ENCODE data around the gene SRPRB.

The SRPRB gene

DNA sequence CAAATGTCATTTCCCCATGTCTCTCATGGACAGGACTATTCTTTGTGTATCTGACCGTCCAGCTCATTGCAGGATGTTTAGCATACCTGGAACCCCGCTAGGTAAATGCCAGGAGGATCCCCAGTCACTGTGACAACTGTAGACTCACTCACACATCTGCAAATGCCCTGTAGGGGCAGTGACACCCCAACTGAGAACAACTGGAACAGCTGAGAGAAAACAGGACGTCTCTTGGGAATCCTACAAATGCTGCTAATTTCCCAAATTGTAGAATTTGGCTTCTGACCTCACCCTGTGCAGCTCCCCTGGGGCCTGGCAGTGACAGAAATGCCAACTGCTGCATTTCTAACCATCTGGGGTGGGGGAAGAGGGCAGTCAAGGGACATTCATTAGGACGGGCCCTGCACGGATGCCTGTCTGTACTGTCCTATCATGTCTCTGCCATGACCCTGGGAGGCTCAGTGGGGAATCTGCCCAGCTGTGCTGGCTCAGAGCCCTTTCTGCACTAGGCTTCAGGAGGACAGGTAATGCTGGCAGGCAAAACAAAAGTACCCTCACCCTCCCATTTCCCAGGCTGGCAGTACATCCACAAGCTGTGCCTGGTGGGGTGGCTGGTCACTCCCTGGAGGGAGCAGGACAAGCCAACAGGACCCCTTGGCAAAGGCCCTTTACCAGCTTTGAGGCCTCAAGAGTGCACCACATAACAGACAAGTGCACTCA is 59.7 kb downstream of the SRPRB start:
- Histone ChIP-seq H3K27ac (ENCODE audit: low read depth, low read length) (no peak overlapping the region), H3K9me3 (ENCODE audit: insufficient read depth, low read depth, low read length) (no peaks in the 10 kb centered on the region), H4K8ac (ENCODE audit: low read depth, low read length) (no peak overlapping the region), H3K23ac (ENCODE audit: low read length) (no peak overlapping the region), H3K27me3 (ENCODE audit: insufficient read depth, low read length) (no peaks in the 10 kb centered on the region), H3K18ac (ENCODE audit: low read length) (no peak overlapping the region), H3K79me1 (ENCODE audit: low read length) (no peaks in the 10 kb centered on the region), H2AFZ (ENCODE audit: insufficient read depth, low read length, poor library complexity) (no peak overlapping the region), H3K9ac (ENCODE audit: low read length) (no peak overlapping the region), H3K36me3 (ENCODE audit: control insufficient read depth in 1 of 2, insufficient read depth in 2 of 2, low read length in 2 of 2) (no peaks in the 10 kb centered on the region), H2AK5ac (ENCODE audit: low read length) (no peak overlapping the region), H3K4ac (ENCODE audit: low read depth, low read length) (no peak overlapping the region), H4K91ac (ENCODE audit: low read depth, low read length) (no peak overlapping the region), H4K12ac (ENCODE audit: low read depth, low read length) (no peak overlapping the region), H2BK12ac (ENCODE audit: low read length) (no peak overlapping the region), H3K79me2 (ENCODE audit: control insufficient read depth, insufficient read depth, low read length, poor library complexity) (no peaks in the 10 kb centered on the region), H3K14ac (ENCODE audit: low read length) (no peak overlapping the region), H3K4me2 (ENCODE audit: low read length) (no peak overlapping the region), H2BK5ac (ENCODE audit: low read depth, low read length, poor library complexity) (no peak overlapping the region), H3K4me3 (ENCODE audit: low read depth, low read length) (no peak overlapping the region), H3K4me1 (ENCODE audit: control insufficient read depth in 1 of 2, insufficient read depth in 2 of 2, low read length in 2 of 2) (no peaks in the 10 kb centered on the region), H2BK120ac (ENCODE audit: insufficient read depth, low read length, poor library complexity) (no peak overlapping the region)
- no peak for DNase-seq
- no CpG with 5 or more reads among the region's 5 CpGs for WGBS (ENCODE audit: extremely low coverage, insufficient coverage, insufficient read length)

DNA sequence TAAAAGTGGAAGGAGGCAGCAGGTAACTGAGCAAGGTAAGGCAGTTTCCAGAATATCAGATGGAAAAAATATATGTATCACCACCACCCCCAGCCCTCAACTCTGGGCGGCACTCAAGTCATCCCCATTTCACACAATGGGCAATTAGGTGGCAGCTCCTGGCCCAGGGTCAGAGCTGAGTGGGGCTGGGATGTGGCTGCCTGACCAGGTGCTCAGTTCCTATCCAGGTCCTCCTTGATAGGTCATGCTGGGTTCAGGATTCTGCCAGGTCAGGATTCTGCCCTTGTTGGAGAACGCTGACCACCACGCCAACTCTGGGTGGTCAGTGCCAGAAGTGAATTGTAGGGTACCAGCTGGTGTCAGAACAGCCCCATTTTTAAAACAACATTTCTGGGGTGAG is 60.5 kb downstream of the SRPRB start:
- Histone ChIP-seq H3K27me3 (ENCODE audit: insufficient read depth, low read length) (no peaks in the 10 kb centered on the region), H3K79me1 (ENCODE audit: low read length) (no peaks in the 10 kb centered on the region), H3K36me3 (ENCODE audit: control insufficient read depth in 1 of 2, insufficient read depth in 2 of 2, low read length in 2 of 2) (no peaks in the 10 kb centered on the region), H4K8ac (ENCODE audit: low read depth, low read length) (no peak overlapping the region), H3K14ac (ENCODE audit: low read length) (no peak overlapping the region), H2BK120ac (ENCODE audit: insufficient read depth, low read length, poor library complexity) (no peak overlapping the region), H4K91ac (ENCODE audit: low read depth, low read length) (no peak overlapping the region), H3K23ac (ENCODE audit: low read length) (no peak overlapping the region), H3K9ac (ENCODE audit: low read length) (no peak overlapping the region), H2BK5ac (ENCODE audit: low read depth, low read length, poor library complexity) (no peak overlapping the region), H3K4me1 (ENCODE audit: control insufficient read depth in 1 of 2, insufficient read depth in 2 of 2, low read length in 2 of 2) (no peaks in the 10 kb centered on the region), H2AFZ (ENCODE audit: insufficient read depth, low read length, poor library complexity) (no peak overlapping the region), H3K27ac (ENCODE audit: low read depth, low read length) (no peak overlapping the region), H3K79me2 (ENCODE audit: control insufficient read depth, insufficient read depth, low read length, poor library complexity) (no peaks in the 10 kb centered on the region), H3K9me3 (ENCODE audit: insufficient read depth, low read depth, low read length) (no peaks in the 10 kb centered on the region), H2AK5ac (ENCODE audit: low read length) (no peak overlapping the region), H3K4me3 (ENCODE audit: low read depth, low read length) (no peak overlapping the region), H2BK12ac (ENCODE audit: low read length) (no peak overlapping the region), H3K4me2 (ENCODE audit: low read length) (no peak overlapping the region), H3K18ac (ENCODE audit: low read length) (no peak overlapping the region), H3K4ac (ENCODE audit: low read depth, low read length) (no peak overlapping the region), H4K12ac (ENCODE audit: low read depth, low read length) (no peak overlapping the region)
- WGBS (ENCODE audit: extremely low coverage, insufficient coverage, insufficient read length): no CpG with 5 or more reads among the region's 3 CpGs
- no peak for DNase-seq

DNA sequence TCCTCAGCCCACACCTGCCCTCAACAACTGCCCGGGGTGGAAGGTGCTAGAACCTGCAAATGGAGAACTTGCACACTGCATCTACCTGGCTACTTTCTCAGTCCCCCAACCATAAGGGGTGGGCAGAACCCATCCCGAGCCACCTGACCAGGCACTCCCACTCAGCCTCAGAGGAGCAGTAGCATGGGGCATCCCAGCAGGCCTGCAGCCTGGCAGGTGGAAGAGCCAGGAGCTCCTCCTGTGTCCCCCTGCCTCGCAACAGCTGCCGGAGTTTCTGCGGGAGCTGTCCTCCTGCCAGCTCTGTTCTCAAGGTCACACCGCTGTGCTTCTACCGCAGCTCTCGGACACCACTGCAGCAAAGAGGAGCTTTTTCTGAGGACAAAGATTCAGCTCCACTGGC is 62.6 kb downstream of the SRPRB start:
- Histone ChIP-seq H2BK12ac (ENCODE audit: low read length) (no peak overlapping the region), H3K4me1 (ENCODE audit: control insufficient read depth in 1 of 2, insufficient read depth in 2 of 2, low read length in 2 of 2) (no peaks in the 10 kb centered on the region), H3K4me3 (ENCODE audit: low read depth, low read length) (no peak overlapping the region), H3K9me3 (ENCODE audit: insufficient read depth, low read depth, low read length) (no peaks in the 10 kb centered on the region), H2AK5ac (ENCODE audit: low read length) (no peak overlapping the region), H2BK5ac (ENCODE audit: low read depth, low read length, poor library complexity) (no peak overlapping the region), H2BK120ac (ENCODE audit: insufficient read depth, low read length, poor library complexity) (no peak overlapping the region), H4K8ac (ENCODE audit: low read depth, low read length) (no peak overlapping the region), H2AFZ (ENCODE audit: insufficient read depth, low read length, poor library complexity) (no peak overlapping the region), H3K79me2 (ENCODE audit: control insufficient read depth, insufficient read depth, low read length, poor library complexity) (no peaks in the 10 kb centered on the region), H4K91ac (ENCODE audit: low read depth, low read length) (no peak overlapping the region), H3K4me2 (ENCODE audit: low read length) (no peak overlapping the region), H3K27me3 (ENCODE audit: insufficient read depth, low read length) (no peaks in the 10 kb centered on the region), H3K9ac (ENCODE audit: low read length) (no peak overlapping the region), H3K14ac (ENCODE audit: low read length) (no peak overlapping the region), H3K23ac (ENCODE audit: low read length) (no peak overlapping the region), H3K18ac (ENCODE audit: low read length) (no peak overlapping the region), H3K36me3 (ENCODE audit: control insufficient read depth in 1 of 2, insufficient read depth in 2 of 2, low read length in 2 of 2) (no peaks in the 10 kb centered on the region), H4K12ac (ENCODE audit: low read depth, low read length) (no peak overlapping the region), H3K79me1 (ENCODE audit: low read length) (no peaks in the 10 kb centered on the region), H3K27ac (ENCODE audit: low read depth, low read length) (no peak overlapping the region), H3K4ac (ENCODE audit: low read depth, low read length) (no peak overlapping the region)
- no CpG with 5 or more reads among the region's 8 CpGs for WGBS (ENCODE audit: extremely low coverage, insufficient coverage, insufficient read length)
- no peak for DNase-seq

DNA sequence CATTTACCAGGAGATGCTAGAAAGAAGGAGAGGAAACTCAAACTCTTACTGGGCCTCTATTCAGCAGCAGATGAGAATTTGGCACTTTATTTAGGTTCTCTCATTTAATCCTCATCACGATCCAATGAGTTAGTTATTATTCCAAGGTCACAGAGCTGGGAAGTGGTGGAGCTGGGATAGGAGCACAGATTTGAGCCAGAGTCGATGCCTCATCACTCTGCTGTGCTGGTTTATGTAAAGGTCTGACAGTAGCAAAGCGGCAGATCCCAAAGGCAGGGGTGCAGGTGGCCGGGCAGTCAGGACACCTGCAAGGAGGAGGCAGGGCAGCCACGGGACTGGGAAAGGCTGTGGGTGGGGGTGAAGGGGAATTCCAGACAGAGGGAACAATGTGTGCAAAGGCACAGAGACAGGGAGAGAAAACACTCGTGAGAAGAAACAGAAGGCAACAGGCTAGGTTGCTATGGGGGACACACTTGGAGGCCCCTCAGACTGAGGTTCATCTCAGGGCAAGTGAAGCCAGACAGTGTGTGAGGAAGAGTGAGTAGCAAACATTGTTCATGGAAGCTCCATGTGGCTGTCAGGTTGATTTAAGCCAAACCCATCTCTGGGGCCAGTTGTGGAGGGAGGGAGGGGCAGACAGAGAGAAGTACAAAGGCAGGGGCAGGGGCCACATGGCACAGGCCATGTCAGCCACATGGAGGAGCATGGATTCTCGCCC is 63.3 kb downstream of the SRPRB start:
- no peaks in the 10 kb centered on the region for H3K79me2 ChIP-seq (ENCODE audit: control insufficient read depth, insufficient read depth, low read length, poor library complexity)
- H2AK5ac ChIP-seq (ENCODE audit: low read length): no peak overlapping the region
- no peak overlapping the region for H3K14ac ChIP-seq (ENCODE audit: low read length)
- no peak for DNase-seq
- no peak overlapping the region for H3K18ac ChIP-seq (ENCODE audit: low read length)
- H3K4me3 ChIP-seq (ENCODE audit: low read depth, low read length): peak overlapping the region; percentile 1
- H4K12ac ChIP-seq (ENCODE audit: low read depth, low read length): no peak overlapping the region
- no peaks in the 10 kb centered on the region for H3K9me3 ChIP-seq (ENCODE audit: insufficient read depth, low read depth, low read length)
- no peak overlapping the region for H2AFZ ChIP-seq (ENCODE audit: insufficient read depth, low read length, poor library complexity)
- H2BK5ac ChIP-seq (ENCODE audit: low read depth, low read length, poor library complexity): no peak overlapping the region
- no peaks in the 10 kb centered on the region for H3K79me1 ChIP-seq (ENCODE audit: low read length)
- H3K36me3 ChIP-seq (ENCODE audit: control insufficient read depth in 1 of 2, insufficient read depth in 2 of 2, low read length in 2 of 2): no peaks in the 10 kb centered on the region
- no peak overlapping the region for H4K8ac ChIP-seq (ENCODE audit: low read depth, low read length)
- H3K4me1 ChIP-seq (ENCODE audit: control insufficient read depth in 1 of 2, insufficient read depth in 2 of 2, low read length in 2 of 2): no peaks in the 10 kb centered on the region
- no CpG with 5 or more reads among the region's 7 CpGs for WGBS (ENCODE audit: extremely low coverage, insufficient coverage, insufficient read length)
- no peak overlapping the region for H3K23ac ChIP-seq (ENCODE audit: low read length)
- no peak overlapping the region for H4K91ac ChIP-seq (ENCODE audit: low read depth, low read length)
- no peaks in the 10 kb centered on the region for H3K27me3 ChIP-seq (ENCODE audit: insufficient read depth, low read length)
- no peak overlapping the region for H3K9ac ChIP-seq (ENCODE audit: low read length)
- H3K4ac ChIP-seq (ENCODE audit: low read depth, low read length): no peak overlapping the region
- H3K4me2 ChIP-seq (ENCODE audit: low read length): no peak overlapping the region
- no peak overlapping the region for H2BK120ac ChIP-seq (ENCODE audit: insufficient read depth, low read length, poor library complexity)
- H2BK12ac ChIP-seq (ENCODE audit: low read length): no peak overlapping the region
- H3K27ac ChIP-seq (ENCODE audit: low read depth, low read length): no peak overlapping the region
